Vagina (tissue), 2 donors: Measurements from ENCODE around the gene HDX.
"Not testable (repeated sequence)": the region's sequence is repeated elsewhere in the genome, so short reads cannot be mapped to it uniquely, and the experiment has no call there.

ENCODE experiments used
- CTCF ChIP-seq, 3 experiments: fragments of 450-650 bp in 2 of 3; fragments of 200-600 bp in 1 of 3; sonication (generic) in 1 of 3; IDR thresholded peaks; one replicate each; pipeline ENCODE4 v1.5.1; 2017 to 2019; ENCODE audit warnings: antibody characterized with exemption in 3 of 3, mild to moderate bottlenecking in 2 of 3, moderate library complexity in 2 of 3
- POLR2A ChIP-seq, 2 donors: fragments of 450-650 bp; IDR thresholded peaks; one replicate each; pipeline ENCODE4 v1.6.1; 2017; ENCODE audit warnings: antibody characterized with exemption in 2 of 2, mild to moderate bottlenecking in 2 of 2, moderate library complexity in 2 of 2
- POLR2AphosphoS5 ChIP-seq, 2 donors: sonication (generic); formaldehyde crosslinking; IDR thresholded peaks; one replicate each; pipeline ENCODE4 v1.9.0; 2017; ENCODE audit warnings: antibody characterized with exemption in 2 of 2, mild to moderate bottlenecking in 2 of 2, low read depth in 1 of 2; ENCODE audit not compliant: insufficient read depth in 1 of 2

DNA sequence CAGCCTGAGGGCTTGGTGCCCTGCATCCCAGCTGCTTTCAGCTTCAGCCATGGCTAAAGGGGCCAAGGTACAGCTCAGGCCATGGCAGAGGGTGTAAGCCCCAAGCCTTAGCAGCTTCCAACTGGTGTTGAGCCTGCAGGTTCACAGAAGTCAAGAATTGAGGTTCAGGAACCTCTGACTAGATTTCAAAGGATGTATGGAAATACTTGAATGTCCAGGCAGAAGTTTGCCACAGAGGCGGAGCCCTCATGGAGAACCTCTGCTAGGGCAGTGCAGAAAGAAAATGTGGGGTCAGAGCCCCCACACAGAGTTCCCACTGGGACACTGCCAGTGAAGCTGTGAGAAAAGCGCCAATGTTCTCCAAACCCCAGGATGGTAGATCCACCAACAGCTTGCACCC is 39.1 kb upstream of the HDX start:
- TF ChIP-seq CTCF (IDR thresholded peaks at IDR 0.05); POLR2AphosphoS5 (IDR thresholded peaks at IDR 0.05; ENCODE audit: insufficient read depth in 1 of 2, low read depth in 1 of 2); POLR2A (IDR thresholded peaks at IDR 0.05): not testable (repeated sequence)
